Stimulated activated CD4-positive, alpha-beta T cell treated with anti-CD3 and anti-CD28 coated beads, Interleukin-2, amount 100 ng/mL, for 48 hours (primary cell): Measurements from ENCODE around the gene MACC1.
"Not testable (repeated sequence)": the region's sequence is repeated elsewhere in the genome, so short reads cannot be mapped to it uniquely, and the experiment has no call there.

ENCODE experiments used
- DNase-seq, 2 donors: peaks; one replicate each; pipeline ENCODE4 v3.0.0-alpha.2; 2020

The MACC1 gene

DNA sequence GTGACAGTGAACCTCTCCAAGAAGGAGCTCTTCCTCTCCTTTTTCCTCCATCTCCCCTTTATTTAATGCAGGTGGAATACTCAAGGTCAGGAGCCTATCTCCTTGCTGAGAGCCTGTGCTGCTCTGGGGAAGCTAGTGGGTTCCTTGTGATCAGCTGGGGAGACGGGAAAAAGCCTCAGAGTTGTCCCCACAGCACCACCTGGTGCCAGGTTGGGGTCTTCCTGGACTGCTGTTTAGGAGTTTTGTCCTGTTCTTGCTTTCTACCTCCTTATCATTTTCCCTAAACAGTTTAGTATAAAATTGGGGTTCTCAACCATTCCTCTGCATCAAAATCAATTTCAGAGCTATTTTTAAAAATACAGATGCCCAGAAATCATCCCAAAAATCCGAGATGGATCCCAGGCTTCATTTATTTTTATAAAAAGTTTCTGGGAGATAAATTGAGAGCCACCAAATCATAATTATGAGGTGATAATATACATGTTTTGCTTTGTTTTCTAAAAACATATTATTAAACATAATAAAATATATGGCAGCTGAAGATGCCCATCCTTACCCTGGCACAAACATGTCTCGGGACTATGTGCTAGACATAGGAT lies 44.3 kb downstream of the MACC1 start:
- DNase-seq = peak; percentile 1 to 4

DNA sequence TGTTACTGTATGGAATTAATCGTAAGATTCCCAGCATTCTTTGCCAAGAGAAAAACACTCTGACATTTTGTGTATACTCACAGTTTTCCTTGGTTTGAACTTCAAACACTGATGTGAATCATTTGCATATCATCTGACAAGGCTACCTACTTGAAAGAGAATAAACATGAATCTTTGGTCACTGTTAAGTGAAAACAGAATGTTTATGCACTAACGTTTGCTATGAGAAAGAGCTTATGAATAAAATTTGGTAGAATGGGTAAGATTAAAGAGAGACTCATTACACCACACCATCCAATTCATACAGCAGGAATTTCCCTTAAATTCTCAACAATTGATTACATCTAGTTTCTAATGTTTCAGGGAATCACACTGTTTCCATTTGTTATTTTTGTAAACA lies 46.6 kb downstream of the MACC1 start:
- DNase-seq = no peak

DNA sequence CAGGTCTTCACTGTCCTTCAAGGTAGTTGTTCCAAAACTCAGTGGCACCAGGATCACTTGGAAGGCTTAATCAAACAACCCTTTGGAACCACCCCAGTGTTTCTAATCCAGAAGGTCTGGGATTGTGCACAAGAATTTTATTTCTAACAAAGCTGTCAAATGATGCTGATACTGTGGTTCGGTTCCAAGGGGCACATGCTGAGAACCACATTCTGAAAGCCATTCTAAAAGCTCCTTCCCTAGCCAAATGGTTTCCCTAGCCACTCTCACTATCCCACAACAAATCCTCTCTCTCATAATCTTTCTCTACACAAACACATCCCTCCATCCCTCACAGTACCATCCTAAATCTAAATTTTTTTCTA lies 52.1 kb downstream of the MACC1 start:
- no peak for DNase-seq

DNA sequence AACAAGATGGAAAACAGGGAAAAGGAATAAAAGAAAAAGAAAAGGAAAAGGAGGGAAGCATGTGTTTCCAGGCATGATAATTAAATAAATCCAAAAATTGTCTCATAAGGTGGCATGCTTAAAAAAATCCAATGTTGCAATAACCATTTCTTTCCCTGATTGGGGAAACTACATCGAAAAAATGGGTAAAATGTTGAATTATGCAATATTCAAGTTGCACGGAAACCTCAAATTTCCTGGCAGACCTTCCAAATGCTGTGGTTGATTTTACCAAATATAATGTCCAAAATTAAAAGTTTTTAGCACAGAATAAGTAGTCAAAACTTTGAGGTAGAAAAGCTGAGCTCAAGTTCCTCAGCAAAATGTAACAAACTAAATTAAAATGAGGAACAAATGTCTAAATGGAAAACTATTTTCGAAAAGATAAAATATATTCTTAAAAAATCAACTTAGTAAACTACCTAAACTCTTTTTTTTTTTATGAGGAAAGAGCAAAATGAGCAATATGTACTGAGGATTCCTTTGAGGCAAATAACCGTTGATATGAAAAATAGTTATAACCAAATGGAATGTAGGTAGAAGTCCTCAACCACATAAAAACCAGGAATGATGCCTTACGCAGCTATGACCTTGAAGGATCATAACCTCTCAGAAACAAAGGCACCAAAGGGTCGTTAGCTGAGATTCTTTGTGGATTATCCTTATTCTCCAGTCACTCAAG lies 52.6 kb downstream of the MACC1 start:
- no peak for DNase-seq

DNA sequence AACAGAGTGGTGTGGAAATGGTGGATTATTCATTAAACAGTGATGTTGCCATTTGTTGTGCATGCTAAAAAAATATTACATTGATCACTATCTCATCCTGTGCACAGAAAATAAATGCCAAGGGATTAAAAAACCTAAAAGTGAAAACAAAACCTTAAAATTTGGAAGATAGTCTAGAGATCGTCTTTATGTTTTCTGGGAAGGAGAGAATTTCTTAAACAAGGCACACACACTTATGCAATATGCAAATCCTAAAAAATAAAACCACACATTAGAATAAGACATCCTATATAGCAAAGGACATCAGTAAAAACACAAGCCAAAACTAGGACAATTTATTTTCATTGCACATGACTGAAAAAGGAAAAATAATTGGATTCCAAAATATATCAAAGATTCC lies 54.5 kb downstream of the MACC1 start:
- DNase-seq = no peak

DNA sequence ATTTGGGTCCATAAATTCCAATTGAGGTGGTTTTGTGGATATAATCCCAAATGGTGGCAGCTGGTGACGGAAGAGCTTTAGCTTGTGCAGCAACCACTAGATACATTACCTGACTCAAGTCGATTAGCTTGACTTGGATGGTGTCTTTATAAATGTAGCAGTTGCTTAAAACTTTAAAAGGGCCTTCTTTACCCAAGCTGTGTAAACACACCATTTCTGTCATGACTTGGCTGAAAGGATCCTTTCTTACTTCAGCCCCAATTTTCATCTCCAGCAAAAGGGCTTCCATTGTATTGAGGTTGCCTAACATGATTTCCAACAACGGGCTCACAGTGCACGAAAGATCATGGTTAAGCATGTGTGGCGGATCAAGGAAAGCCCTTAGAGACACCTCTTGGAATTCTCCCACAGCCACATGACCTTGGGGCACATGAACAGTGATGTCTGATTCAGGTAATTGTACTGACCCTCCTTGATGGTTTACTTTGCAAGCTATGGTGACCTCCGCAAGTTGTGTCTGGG lies 57.9 kb downstream of the MACC1 start:
- DNase-seq = no peak

DNA sequence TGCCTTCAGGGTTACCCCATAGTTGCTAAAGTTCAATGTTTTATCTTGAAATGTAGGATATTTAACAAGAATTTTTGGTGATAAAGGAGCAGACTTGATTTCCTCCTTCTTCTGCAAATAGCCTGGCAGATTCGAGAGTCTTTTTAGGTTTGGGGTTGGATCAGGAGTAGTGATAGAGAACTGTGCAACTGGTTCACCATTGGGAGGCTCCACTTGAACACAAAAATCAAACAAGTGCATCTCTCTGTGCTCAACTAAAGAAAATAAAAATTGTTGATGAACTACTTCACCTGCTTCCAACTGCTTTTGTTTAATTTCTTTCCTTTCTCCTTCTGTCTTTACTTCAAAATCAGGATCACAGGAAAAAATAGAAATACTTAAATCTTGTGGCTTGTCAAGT lies 58.5 kb downstream of the MACC1 start:
- no peak for DNase-seq

DNA sequence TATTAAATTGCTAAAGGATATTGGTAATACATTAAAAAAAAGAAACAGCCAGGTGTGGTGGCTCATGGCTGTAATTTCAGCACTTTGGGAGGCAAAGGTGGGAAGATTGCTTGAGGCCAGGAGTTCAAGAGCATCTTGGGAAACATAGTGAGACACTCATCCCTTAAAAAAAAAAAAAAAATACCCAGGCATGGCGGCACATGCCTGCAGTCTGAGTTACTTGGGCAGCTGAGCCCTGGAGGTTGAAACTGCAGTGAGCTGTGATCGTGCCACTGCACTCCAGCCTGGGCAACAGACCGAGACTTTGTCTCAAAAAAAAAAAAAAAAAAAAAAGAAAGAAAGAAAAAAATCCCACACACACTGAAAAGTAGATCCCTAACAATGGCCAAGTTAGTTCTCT lies 59.7 kb downstream of the MACC1 start:
- no peak for DNase-seq

DNA sequence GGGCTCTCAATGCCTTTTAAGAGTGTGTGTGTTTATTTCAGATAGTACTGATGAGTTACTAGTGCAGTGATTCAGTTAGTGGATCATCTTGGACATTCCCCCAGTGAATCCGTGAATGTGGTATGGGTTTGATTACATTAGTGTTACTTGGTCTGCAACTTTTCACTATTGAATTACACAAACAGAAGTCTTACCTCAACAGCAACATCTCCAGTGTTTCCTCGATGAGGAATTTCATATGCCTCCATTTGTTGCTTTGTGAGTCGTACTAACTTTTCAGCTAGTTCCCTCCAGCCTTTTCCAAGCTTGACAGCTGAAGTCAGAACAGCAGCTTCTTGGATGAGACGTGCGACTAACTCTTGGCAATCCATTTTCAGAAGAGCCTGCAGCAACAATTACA lies 63.2 kb downstream of the MACC1 start:
- DNase-seq = no peak

DNA sequence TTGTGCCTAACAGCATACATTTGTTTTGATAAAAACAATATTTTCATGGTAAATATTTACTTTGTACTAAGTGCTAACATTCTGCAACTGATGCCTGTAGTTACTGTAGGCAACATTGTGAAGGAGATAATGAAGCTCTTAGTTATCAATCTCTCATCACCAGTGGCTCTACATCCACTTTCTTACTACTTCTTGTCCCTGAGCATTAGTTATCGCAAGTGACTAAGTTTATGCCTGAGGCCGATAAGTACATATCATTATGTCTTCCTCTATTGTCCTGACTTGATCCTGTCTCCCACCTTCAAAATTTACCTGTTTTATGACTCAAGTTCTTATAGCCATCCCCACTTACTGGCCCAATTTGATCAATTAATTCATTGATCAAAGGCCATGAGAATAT lies 63.6 kb downstream of the MACC1 start:
- DNase-seq = no peak

DNA sequence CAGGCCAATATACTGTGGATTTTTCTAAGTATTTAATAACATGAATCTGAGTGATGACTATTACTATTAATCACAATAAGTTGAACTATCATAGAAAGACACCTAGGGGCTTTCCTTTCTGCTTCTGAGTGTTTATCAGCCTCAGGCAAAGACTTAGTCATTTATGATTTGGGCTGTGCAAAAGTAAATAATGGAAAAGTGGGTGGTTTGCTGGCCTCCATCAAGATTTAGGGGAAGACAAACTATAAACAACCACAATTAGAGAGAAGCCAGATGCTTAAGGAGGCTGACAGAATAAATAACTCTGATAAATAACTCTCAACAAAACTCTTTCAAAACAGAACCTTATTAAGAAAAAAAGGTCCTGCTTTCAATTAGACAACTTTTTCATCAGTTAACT lies 64.7 kb downstream of the MACC1 start:
- no peak for DNase-seq

DNA sequence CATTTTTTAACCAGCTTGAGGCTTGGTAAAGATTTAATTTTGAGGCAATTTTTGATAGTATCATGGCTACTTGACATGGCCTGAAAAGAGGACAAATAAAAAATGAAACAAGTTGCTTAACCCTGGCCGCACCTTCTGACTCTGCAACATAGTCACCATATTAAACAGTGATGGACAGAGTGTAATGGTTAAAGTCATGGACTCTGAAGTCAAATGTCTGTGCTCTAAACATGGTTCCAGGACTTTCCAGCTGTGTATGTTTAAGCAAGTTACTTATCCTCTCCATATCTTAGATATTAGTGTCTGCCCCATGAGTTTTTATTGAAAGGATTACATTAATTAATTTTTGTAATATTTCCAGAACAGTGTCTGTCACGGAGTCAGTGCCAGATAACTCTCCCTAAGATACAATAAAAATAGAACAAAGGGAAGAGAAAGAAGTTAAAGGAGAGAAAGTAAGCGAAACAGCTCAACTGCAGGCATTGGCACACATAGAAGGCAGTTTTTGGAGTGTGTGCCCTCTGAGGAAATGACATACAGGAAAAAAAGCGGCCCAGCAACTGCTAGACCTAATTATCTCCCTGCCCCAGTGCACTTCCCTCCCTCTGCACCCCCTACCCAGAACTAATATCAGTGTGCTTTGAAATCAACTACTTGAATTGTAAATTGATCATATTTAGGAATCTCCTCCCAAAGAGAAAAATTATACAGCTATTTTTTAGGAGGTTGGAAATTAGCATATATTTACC lies 65.3 kb downstream of the MACC1 start:
- DNase-seq = no peak

DNA sequence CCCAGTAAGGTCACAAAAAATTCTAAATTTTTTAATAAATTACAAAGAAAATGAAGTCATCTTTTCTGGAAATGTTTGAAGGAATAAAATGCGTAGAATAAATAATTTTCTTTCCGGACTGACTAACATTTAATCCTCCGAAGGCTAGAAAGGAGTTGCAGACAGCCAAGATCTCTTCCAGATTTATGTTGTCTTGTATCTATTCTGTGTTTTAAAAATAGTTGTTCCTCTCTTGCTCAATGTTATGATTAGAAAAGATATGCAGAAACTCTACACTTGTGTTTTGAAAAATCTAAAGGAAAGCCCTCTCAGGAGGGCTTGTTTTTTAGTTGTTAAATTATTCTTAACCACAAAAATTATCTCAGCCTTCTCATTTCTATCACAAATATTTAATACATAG lies 70.7 kb downstream of the MACC1 start:
- DNase-seq = no peak

DNA sequence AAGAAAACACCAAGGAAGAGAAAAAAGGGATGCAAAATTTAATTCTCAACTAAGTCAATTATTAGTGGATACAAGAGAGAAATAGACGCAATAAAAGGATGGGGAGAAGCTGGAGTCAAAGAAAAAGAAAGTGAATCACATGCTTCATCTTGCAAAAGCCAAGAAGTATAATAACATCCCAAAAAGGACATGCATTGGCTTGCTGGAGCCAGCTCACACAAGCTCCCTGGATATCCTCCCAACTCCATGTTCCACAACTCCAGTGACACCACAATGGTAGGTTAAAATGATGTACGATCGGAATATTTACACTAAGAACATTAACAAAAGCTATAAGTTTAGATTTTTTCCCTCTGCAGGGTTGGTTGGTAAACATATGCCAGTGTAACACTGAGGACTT lies 72.4 kb downstream of the MACC1 start:
- DNase-seq = no peak

DNA sequence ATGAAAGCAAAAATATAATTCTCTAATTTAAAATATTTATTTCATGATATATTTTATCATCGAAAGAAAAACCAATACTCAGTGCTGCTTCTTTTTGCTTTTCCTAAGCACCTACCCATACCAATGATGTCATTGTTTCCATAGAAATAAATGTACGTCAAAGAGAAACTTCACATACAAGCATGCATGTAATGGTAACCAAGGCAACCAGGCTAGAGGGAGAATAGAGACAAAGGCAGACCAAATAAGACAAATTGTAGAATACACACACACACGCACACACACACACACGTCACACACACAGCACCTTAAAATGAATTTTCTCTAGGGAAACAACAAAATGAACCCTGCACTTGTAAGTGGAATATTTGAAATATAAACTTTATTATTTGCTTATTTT lies 75.5 kb downstream of the MACC1 start:
- DNase-seq = no peak

DNA sequence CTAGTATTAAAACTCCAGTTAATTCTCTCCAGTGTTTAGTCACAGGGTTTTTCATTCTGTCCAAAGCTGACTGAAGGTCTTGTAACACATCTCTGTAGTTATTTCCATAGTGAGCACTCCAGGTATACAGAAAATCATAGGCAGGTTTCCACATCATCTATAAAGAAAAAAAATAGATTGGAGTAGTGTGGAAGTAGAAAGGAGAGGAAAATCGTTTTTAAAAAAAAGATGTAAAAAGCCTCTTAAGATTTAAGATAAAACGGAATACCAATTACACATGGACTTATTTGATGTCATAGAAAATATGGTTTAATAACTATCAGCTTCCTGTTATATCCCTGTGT lies 76.2 kb downstream of the MACC1 start:
- no peak for DNase-seq

DNA sequence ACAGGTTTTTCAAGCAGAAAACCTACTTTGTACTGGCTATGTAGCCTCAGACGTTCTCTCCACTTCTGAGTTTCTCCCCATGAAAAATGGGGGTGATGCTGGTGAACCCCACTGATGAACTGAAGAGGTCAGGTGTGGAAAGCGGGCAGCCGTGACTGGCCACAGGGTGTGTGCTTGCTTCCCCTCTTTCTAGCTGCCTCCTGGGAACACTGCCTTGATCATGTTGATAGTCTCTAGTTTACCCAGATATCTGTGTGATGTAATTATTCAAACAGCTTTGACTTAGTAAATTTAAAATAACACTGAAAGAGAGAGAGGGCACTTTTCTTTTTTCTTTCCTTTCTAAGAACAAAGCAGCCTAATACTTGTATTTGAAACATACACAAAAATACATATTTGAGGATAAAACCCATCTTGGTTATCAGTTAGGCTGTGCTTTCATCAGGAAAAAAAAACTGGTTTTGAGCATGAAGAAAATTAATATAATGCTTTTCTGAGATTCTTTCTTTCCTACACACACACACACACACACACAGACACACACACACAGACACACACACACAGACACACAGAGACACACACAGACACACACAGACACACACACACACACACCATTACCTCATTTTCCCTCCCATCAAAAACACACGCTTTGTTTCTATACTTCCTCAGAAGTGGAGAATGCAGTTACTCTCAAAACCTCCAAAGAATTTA lies 76.7 kb downstream of the MACC1 start:
- no peak for DNase-seq

DNA sequence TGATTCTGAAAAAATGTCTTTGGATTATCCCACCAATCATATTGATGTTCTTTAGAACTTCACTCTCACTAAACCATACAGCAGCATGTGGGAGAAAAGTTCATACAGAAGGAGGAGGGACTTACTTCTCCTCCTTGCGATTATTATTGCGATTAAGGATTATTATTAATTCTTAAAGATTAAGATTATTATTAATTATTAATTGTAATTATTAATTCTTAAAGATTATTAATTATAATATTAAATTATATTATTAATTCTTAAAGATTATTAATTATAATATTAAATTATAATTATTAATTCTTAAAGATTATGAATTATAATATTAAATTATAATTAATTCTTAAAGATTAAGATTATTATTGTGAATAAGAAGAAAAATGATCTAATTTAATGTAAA lies 80.5 kb downstream of the MACC1 start:
- DNase-seq = no peak

DNA sequence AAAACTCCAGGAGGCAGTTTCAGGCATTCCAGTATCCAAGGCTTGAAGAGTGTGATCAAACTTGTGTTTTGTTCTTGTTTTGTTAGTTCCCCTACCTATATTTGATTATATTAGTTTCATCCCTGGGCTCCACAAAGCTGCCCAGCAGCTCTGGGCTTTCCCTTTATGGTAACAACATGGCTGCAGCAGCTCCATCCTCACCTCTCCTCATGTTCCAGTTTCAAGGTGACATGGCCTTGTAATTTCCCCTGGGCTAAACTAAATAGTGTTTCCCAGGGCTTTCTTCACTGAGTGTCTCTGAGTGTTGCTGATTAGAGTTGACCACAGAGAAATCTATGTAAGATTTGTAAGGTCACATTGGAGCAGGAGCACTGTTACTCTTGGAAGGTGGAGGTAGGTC lies 83.4 kb downstream of the MACC1 start:
- DNase-seq = no peak

DNA sequence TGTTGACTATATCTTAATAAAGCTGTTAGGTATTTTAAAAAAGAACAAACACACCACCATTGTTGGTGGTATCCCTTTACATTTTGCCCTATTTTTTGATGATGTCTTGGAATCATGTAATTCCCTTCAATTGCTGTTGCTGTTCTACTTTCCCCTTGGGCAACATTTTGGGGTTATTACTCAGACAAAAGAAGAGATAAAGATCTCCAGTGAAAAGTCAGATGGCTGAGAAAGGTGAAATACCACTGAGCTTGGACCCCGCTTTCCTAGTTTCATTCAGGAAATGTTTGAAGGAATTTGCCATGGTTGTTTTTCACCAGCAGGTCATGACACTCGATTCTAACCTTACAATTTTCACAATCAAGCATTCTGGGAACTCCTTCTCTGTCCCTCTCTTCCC lies 84.6 kb downstream of the MACC1 start:
- no peak for DNase-seq

DNA sequence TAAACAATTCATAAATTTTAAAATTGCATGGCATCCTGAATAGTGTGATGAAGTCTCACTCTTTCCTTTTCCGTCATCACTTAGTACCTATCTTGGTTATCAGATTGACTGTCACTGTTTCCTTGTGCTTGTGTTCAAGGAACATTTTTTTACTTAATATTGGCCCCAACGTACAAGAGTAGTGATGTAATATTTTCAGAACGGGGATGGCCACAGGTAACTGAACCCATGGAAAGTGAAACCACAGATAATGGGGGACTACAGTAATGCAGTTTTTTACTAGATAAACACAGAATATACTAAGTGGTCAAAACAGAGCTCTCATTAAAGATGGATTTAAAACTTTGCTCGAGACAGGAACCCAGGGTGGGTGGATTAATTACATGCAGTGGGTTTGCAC lies 85.4 kb downstream of the MACC1 start:
- DNase-seq = no peak

DNA sequence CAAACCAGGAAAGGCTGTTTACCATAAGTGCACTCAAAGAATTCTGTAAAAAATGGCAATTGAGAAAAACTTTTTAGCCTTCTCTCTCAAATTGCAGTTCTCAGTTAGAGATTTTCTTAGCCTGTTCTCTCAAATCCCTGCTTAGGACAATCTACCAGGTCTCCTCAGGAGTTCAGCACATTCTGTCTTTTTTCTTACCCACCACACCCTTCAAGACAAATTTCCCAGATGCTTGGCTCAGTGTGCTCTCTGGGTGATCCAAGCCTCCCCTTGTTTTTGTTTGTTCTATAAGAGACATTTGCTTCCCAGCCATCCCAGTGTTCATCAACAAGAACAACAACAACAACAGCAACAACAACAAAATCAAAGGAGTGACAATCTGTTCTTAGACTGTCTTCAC lies 87.3 kb downstream of the MACC1 start:
- DNase-seq = no peak

DNA sequence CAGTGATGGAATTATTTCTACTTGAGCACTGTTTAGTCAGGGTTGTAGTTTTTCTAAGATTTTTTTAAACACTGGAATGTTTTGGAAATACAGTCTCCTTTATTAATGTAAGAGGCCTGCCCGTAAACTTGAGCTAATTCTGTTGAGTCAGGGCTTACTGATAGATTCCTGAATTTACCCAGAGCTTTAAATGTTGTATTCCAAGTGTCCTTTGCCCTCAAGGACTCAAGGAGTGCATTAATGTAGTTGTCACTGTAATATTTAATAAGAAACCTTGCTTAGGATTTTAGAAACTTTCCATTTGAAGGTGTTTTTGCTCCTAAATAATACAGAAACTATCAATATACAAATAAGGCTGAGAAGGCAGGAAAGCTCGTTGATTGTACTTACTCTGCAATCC lies 89.2 kb downstream of the MACC1 start:
- DNase-seq = no peak

DNA sequence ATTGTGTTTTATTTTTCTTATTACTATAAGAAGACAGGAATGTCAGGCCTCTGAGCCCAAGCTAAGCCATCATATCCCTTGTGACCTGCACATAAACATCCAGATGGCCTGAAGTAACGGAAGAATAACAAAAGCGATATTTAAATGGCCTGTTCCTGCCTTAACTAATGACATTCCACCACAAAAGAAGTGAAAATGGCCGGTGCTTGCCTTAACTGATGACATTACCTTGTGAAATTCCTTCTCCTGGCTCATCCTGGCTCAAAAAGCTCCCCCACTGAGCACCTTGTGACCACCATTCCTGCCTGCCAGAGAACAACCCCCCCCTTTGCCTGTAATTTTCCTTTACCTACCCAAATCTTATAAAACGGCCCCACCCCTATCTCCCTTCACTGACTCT lies 91.1 kb downstream of the MACC1 start:
- DNase-seq = not testable (repeated sequence)
